Prostate gland (tissue), 2 donors: ENCODE results near the gene KRTAP10-2.

ENCODE experiments used
- CTCF ChIP-seq, 4 experiments: fragments of 200-600 bp in 2 of 4; fragments of 450-650 bp in 2 of 4; sonication (generic) in 2 of 4; IDR thresholded peaks; 1 replicate in 3 of 4; 2 replicates in 1 of 4; pipeline ENCODE4 v1.5.1; 2016 to 2019; ENCODE audit warnings: antibody characterized with exemption in 4 of 4, mild to moderate bottlenecking in 2 of 4, moderate library complexity in 2 of 4
- POLR2A ChIP-seq: fragments of 450-650 bp; IDR thresholded peaks from one replicate; pipeline ENCODE4 v1.6.1; 2016; ENCODE audit warnings: antibody characterized with exemption, mild to moderate bottlenecking
- POLR2AphosphoS5 ChIP-seq: sonication (generic); formaldehyde crosslinking; IDR thresholded peaks from one replicate; pipeline ENCODE4 v1.6.1; 2017; ENCODE audit warnings: antibody characterized with exemption

DNA sequence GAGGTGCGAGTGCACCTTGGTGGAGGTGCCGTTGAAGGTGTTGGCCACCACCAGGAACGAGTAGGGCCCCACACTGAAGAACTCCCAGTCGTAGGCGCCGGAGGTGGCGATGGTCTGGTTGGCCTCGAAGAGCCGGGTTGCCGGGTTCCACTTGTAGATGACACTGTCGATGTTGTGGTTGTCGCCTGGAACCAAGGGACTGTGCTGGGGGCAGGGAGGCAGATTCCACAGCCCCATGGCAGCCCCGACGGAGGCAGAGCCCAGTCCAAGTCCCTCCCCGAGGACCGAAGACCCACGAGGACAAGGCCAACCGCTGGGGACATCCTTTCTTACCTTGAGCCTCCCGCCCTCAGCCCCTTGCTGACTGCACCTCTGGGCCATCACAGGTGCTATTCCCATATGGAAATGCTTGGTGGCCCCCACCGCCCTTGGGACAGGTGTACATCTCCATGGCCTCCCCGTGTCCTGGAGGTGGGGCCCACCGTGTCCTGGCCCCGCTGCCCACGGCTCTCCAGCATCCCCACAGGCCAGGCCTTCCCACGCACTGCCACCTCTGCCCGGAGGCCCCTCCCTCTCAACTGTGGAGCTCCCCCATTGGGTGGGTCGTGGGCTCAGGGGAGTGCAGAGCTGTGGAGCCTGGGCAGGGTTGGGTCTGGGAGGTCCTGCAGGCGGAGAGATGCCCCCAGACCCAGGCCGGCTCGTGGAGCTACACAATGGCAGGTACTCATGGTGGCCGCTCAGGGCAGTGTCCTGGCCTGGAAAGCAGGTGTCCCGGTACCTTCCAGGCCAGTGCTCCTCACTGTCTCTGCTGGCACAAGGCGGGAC is 29.2 kb downstream of the KRTAP10-2 start:
- TF ChIP-seq CTCF (IDR thresholded peaks at IDR 0.05): no peak
- TF ChIP-seq POLR2AphosphoS5: no peak
- TF ChIP-seq POLR2A: no peak
